Heart right ventricle (tissue), 16 donors: ENCODE results near the gene MLLT3. TPM values are rescaled to one million over a fixed set of nuclear protein-coding genes. Genes with fewer than 3 reads are reported as not detected.

Source experiments
- ATAC-seq, 8 donors: fragments of 200-7000 bp; cut with Tn5 transposase; one replicate each; pipeline ENCODE4 v1.9.1; 2020; ENCODE audit warnings: mild to moderate bottlenecking in 8 of 8, moderate library complexity in 8 of 8, moderate number of reproducible peaks in 1 of 8
- DNase-seq, 2 donors: peaks; one replicate each; pipeline ENCODE4 v3.0.0-alpha.2; 2020
- H3K27ac ChIP-seq, 10 donors: fragments of 200-600 bp; sonication (generic) in 2 of 10; one replicate each; pipeline versions ENCODE4 v1.5.0 to v1.8.0; 2020 to 2022; ENCODE audit warnings: mild to moderate bottlenecking in 3 of 10
- H3K27me3 ChIP-seq, 7 donors: fragments of 200-600 bp; one replicate each; pipeline ENCODE4 v1.8.0; 2021 to 2022; ENCODE audit warnings: mild to moderate bottlenecking in 2 of 7
- H3K36me3 ChIP-seq, 9 donors: fragments of 200-600 bp; sonication (generic) in 1 of 9; one replicate each; pipeline versions ENCODE4 v1.5.0 to v1.8.0; 2020 to 2022; ENCODE audit warnings: mild to moderate bottlenecking in 2 of 9
- H3K4me1 ChIP-seq, 9 donors: fragments of 200-600 bp; sonication (generic) in 1 of 9; one replicate each; pipeline versions ENCODE4 v1.5.0 to v1.8.0; 2020 to 2022; ENCODE audit warnings: mild to moderate bottlenecking in 4 of 9
- H3K4me3 ChIP-seq, 10 donors: fragments of 200-600 bp; sonication (generic) in 2 of 10; one replicate each; pipeline versions ENCODE4 v1.5.0 to v1.8.0; 2020 to 2022; ENCODE audit warnings: mild to moderate bottlenecking in 7 of 10, moderate library complexity in 2 of 10
- H3K9me3 ChIP-seq, 11 donors: fragments of 200-600 bp in 10 of 11; sonication (generic) in 2 of 11; one replicate each; pipeline versions ENCODE4 v1.5.0 to v1.8.0; 2013 to 2022; ENCODE audit warnings: mild to moderate bottlenecking in 2 of 11, control low read depth in 1 of 11, moderate library complexity in 1 of 11
- WGBS, 2 donors: extraction: QIAGEN DNeasy Blood & Tissue Kit; methylation state at CpG; one replicate each; pipeline ENCODE4 v1.1.7; 2013; ENCODE audit warnings: inconsistent platforms in 1 of 2; 5-methylcytosine and 5-hydroxymethylcytosine counted together
- intact Hi-C, 10 donors: fragments of 100-400 bp; cut with DNase I; formaldehyde crosslinking; loops; one replicate each; pipeline versions ENCODE4 v1.11.1 to v1.14.2; 2022
- polyA plus RNA-seq, 2 donors: library from polyadenylated mRNA; stranded (reverse); fragments of 200-250 nt; gene quantifications; one replicate each; pipeline ENCODE4 v1.2.3, GENCODE V29; 2013
- total RNA-seq, 10 donors: library from RNA; stranded (reverse); fragmentation: NEBNext Ultra II Directional in 3 of 10; extraction: Animal tissue kit (Norgen Biotek cat#: 25700) in 3 of 10; gene quantifications; one replicate each; pipeline versions ENCODE4 v1.2.1 to v1.2.4, GENCODE V29; 2021 to 2023
- TF ChIP-seq, protein P1 (sequence below), 9 donors: fragments of 200-600 bp; sonication (generic) in 2 of 9; IDR thresholded peaks; one replicate each; pipeline versions ENCODE4 v1.5.0 to v1.8.0; 2021 to 2022; ENCODE audit warnings: antibody characterized with exemption in 9 of 9, mild to moderate bottlenecking in 5 of 9, moderate library complexity in 1 of 9
- donor health status: Arrhythmogenic right ventricular cardiomyopathy.
- donor health status: ischemic (EF 13 %, LVEDD 7.1; RV severe dilation, severe dysfunction).
- donor health status: healthy with polysubstance abuse.
- donor health status: DM: no; HTN: yes; CAD: no.
- donor health status: DM: no; HTN: no; CAD: no.
- donor health status: ischemic (EF 25% LVEDD 6.9; RV normal size, moderate dysfunction).
- donor health status: ischemic (EF 25% LVEDD 5.7; RV mildly dilated, moderate dysfunction).
- donor health status: healthy.
- donor health status: DM: yes; HTN: yes; CAD: no.
- donor health status: Ischemic cardiomyopathy.
- donor health status: ischemic (EF 35%, LVEDD 5.7; RV mildly dilated, moderate dysfunction).
- donor health status: nonischemic (EF 11% LVEDD 7.7; RV severe dilation, severe dysfunction).
- donor health status: DM: yes; HTN: yes; CAD: no.
- donor health status: PGD.
- donor health status: ischemic (EF 29% LVEDD 5.4; RV normal size, mild dysfunction).
- donor health status: nonischemic (EF 23%, LVEDD 6.1; RV moderate dilation, normal function).

MLLT3 gene
- total and polyA plus RNA-seq, 12 donors = 4.3 to 22.7 (median 13.5) TPM

DNA sequence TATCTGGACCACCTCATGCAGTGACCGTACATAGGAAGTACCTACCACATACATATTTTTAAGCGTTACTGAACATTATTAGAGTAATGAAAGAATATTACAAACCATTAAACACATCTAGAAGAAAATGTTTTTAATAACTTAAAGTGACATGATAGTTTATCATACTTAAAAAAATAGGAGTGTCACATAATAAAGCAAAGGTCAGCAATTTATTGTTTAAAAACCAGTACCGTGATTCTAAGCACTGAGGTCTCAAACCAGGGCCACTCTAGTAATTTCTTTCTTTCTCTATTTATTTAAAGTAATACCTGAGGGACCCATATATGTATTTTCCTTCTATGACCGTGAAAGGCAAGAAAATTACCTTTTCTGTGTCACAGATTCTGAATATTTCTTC is 216.0 kb downstream of the MLLT3 start:
- TF ChIP-seq, protein P1, sequence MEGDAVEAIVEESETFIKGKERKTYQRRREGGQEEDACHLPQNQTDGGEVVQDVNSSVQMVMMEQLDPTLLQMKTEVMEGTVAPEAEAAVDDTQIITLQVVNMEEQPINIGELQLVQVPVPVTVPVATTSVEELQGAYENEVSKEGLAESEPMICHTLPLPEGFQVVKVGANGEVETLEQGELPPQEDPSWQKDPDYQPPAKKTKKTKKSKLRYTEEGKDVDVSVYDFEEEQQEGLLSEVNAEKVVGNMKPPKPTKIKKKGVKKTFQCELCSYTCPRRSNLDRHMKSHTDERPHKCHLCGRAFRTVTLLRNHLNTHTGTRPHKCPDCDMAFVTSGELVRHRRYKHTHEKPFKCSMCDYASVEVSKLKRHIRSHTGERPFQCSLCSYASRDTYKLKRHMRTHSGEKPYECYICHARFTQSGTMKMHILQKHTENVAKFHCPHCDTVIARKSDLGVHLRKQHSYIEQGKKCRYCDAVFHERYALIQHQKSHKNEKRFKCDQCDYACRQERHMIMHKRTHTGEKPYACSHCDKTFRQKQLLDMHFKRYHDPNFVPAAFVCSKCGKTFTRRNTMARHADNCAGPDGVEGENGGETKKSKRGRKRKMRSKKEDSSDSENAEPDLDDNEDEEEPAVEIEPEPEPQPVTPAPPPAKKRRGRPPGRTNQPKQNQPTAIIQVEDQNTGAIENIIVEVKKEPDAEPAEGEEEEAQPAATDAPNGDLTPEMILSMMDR (IDR thresholded peaks at IDR 0.05) = no peak
- Histone ChIP-seq H3K27ac (no peak overlapping the region), H3K9me3 (no peaks in the 10 kb centered on the region), H3K4me1 (peaks cover 0 to 4% (median 0%) of the 10 kb centered on the region in 9 donors), H3K4me3 (no peak overlapping the region), H3K27me3 (no peaks in the 10 kb centered on the region), H3K36me3 (peaks cover 0 to 3% (median 0%) of the 10 kb centered on the region in 9 donors)
- no peak for DNase-seq
- intact Hi-C loops = loop anchor here in 1 of 10 donors (10.0 kb wide), 1 partner anchor 58 kb away; no protein-coding TSS in a partner anchor
- ATAC-seq = no peak
- 93 to 94% methylated on average over 4 of the region's 4 CpGs for WGBS, 2 donors

DNA sequence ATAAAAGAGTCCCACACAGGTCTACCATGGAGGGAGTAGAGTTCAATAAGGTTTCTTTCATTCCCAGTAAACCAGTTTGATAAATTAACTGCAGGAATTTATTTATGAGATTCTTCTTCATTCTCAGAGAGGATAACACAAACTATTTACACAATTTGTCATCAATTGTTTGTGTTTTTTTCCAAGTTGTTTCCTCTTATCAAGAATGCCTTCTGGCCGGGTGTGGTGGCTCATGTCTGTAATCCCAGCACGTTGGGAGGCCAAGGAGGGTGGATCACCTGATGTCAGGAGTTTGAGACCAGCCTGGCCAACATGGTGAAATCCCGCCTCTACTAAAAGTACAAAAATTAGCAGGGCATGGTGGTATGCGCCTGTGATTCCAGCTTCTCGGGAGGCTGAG is 216.7 kb downstream of the MLLT3 start:
- 95 to 96% methylated on average over 5 of the region's 5 CpGs for WGBS, 2 donors

DNA sequence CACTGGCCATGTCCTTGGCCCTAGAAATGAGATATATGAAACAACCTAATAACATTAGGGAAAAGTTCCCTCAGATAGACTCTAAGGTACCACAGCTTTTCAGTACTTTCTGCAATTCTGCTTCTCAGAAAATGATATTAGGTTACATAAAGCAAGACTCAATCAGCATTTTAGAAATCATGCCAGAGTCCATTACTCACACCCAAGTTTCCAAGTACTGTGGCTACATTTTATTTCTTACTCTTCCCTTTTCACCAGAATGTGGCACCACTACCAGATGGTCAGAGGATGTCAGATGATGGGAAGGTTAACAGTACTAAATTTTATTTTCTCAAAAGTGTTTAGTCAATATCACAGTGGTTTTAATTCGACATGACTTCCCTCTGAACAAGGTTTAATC is 217.2 kb downstream of the MLLT3 start:
- Histone ChIP-seq H3K36me3 (peaks cover 0 to 3% (median 0%) of the 10 kb centered on the region in 9 donors), H3K9me3 (no peaks in the 10 kb centered on the region), H3K4me1 (peaks cover 0 to 4% (median 0%) of the 10 kb centered on the region in 9 donors), H3K4me3 (no peak overlapping the region), H3K27ac (no peak overlapping the region), H3K27me3 (no peaks in the 10 kb centered on the region)
- 91 to 94% methylated on average over 1 of the region's 1 CpG for WGBS, 2 donors
- ATAC-seq (no peak), DNase-seq (no peak)
- intact Hi-C loops = loop anchor here in 1 of 10 donors (10.0 kb wide), 1 partner anchor 60 kb away; no protein-coding TSS in a partner anchor
- TF ChIP-seq, protein P1 (IDR thresholded peaks at IDR 0.05) = no peak

More for the DNA sequence above, 216.7 kb downstream of the MLLT3 start:
- H3K4me3 ChIP-seq = no peak overlapping the region
- peaks cover 0 to 3% (median 0%) of the 10 kb centered on the region in 9 donors for H3K36me3 ChIP-seq
- ATAC-seq (no peak), DNase-seq (no peak)
- TF ChIP-seq, protein P1 (IDR thresholded peaks at IDR 0.05) = no peak
- H3K4me1 ChIP-seq = peaks cover 0 to 4% (median 0%) of the 10 kb centered on the region in 9 donors
- H3K27me3 ChIP-seq = no peaks in the 10 kb centered on the region
- no peak overlapping the region for H3K27ac ChIP-seq
- H3K9me3 ChIP-seq = no peaks in the 10 kb centered on the region
- intact Hi-C loops = loop anchor here in 1 of 10 donors (10.0 kb wide), 1 partner anchor 59 kb away; no protein-coding TSS in a partner anchor

DNA sequence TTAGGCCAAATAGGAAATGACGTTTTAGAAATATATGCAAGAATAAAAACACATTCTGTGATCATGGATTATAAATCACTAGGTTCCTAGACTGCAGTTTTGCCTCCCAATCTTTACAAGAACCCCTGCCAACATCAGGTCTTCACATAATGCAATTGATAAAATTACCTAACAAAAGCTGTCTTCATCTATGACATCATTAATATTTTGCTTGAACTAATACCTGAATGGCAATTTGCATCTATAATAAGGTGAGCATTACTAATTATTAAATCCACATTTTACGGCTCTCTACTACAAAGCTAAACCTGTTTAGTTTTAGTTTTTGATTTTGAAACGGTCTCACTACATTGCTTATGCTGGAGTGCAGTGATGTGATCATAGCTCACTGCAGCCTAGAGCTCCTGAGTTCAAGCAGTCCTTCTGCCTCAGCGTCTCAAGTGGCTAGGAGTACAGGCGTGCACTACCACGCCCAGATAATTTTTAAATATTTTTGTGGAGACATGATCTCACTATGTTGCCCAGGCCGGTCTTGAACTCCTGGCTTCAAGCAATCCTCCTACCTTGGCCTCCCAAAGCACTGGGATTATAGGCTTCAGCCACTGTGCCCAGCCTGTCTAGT is 218.0 kb downstream of the MLLT3 start:
- Histone ChIP-seq H3K27ac (no peak overlapping the region), H3K4me3 (no peak overlapping the region), H3K4me1 (peaks cover 0 to 4% (median 0%) of the 10 kb centered on the region in 9 donors), H3K27me3 (no peaks in the 10 kb centered on the region), H3K9me3 (no peaks in the 10 kb centered on the region), H3K36me3 (peaks cover 0 to 3% (median 0%) of the 10 kb centered on the region in 9 donors)
- no peak for DNase-seq
- no peak for ATAC-seq
- TF ChIP-seq, protein P1 (IDR thresholded peaks at IDR 0.05) = no peak
- 96 to 97% methylated on average over 7 of the region's 7 CpGs for WGBS, 2 donors
- intact Hi-C loops = loop anchor here in 1 of 10 donors (10.0 kb wide), 1 partner anchor 60 kb away; no protein-coding TSS in a partner anchor
